Activated T-helper 17 cell treated with anti-CD3 and anti-CD28 coated beads, Interleukin-2, amount 50 U/mL, for 72 hours (primary cell): Measurements from ENCODE around the gene TNKS1BP1. TPM values are rescaled to one million over a fixed set of nuclear protein-coding genes. Genes with fewer than 3 reads are reported as not detected.

Experiments
- ATAC-seq: fragments of 150-1000 bp; cut with Tn5 transposase; replicated peaks from 2 replicates; pipeline ENCODE4 v1.10.0; 2021; ENCODE audit warnings: mild to moderate bottlenecking, moderate library complexity
- H3K27ac Mint-ChIP-seq: one replicate; pipeline ENCODE4 v1.8.0; 2022; ENCODE audit warnings: mixed read lengths
- H3K27me3 Mint-ChIP-seq: one replicate; pipeline ENCODE4 v1.8.0; 2022; ENCODE audit warnings: mixed read lengths
- H3K36me3 Mint-ChIP-seq: one replicate; pipeline ENCODE4 v1.8.0; 2022; ENCODE audit warnings: low read depth, mild to moderate bottlenecking, mixed read lengths
- H3K4me1 Mint-ChIP-seq: one replicate; pipeline ENCODE4 v1.8.0; 2022; ENCODE audit warnings: mixed read lengths
- H3K4me3 Mint-ChIP-seq: one replicate; pipeline ENCODE4 v1.8.0; 2022; ENCODE audit warnings: mild to moderate bottlenecking, mixed read lengths
- H3K9me3 Mint-ChIP-seq: one replicate; pipeline ENCODE4 v1.8.0; 2022; ENCODE audit warnings: mixed read lengths
- total RNA-seq, 2 donors: library from RNA; stranded (reverse); gene quantifications; one replicate each; pipeline ENCODE4 v1.2.3, GENCODE V29; 2022

The TNKS1BP1 gene
- total RNA-seq, 2 donors from 2014 or later, result 4.1 to 13.6 TPM

- Mint-ChIP-seq H3K4me1 (no peaks in the 10 kb centered on the region), H3K36me3 (no peaks in the 10 kb centered on the region), H3K9me3 (no peaks in the 10 kb centered on the region), H3K4me3 (no peak overlapping the region), H3K27me3 (peaks cover 16% of the 10 kb centered on the region), H3K27ac (no peak overlapping the region)
- ATAC-seq, result no peak
These were observed 62.6 kb downstream of the TNKS1BP1 start for GRCh38 chr11:57262157-57262556.

DNA sequence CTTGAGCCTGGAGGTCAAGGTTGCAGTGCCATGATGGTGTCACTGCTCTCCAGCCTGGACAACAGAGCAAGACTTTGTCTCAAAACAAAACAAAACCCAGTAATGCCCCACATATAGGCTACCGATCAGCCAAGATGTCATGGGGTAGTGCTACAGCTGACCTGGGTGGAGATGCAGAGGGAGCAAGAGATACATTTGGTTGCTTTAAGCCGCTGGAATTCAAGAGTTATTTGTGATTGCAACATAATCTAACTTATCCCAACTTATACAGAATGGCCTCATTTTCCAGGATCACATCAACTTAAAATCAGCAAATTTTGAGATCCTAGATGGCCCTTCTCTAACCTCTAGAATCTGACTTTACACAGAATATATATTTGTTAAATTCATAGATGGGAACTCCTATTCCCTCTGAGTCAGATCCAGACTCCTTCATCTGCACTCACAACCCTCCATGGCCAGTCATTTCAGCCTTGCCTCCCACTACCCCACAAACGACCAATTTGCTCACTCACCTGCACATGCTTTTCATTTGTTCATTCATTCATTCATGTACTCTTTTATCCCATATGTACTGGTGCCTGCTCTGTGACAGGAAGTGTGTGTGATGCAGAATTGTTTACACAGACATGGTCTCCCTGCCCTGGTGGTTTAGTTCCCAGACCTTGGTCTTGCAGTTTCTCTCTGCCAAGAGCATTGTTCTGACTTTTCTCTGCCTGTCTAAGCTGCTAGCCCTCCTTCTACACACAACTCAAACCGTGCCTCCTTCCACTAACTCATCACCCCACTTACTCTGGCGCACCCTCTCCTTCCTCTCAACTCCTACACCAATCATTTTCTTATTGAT, 63.6 kb downstream of the TNKS1BP1 start:
- H3K27ac Mint-ChIP-seq, result no peak overlapping the region
- no peaks in the 10 kb centered on the region for H3K36me3 Mint-ChIP-seq
- H3K9me3 Mint-ChIP-seq, result peaks cover 5% of the 10 kb centered on the region
- H3K4me1 Mint-ChIP-seq, result no peaks in the 10 kb centered on the region
- no peak overlapping the region for H3K4me3 Mint-ChIP-seq
- ATAC-seq, result peak; percentile 46
- peaks cover 16% of the 10 kb centered on the region for H3K27me3 Mint-ChIP-seq

- Mint-ChIP-seq H3K9me3 (peaks cover 7% of the 10 kb centered on the region), H3K4me1 (no peaks in the 10 kb centered on the region), H3K4me3 (no peak overlapping the region), H3K27ac (no peak overlapping the region), H3K36me3 (no peaks in the 10 kb centered on the region), H3K27me3 (peaks cover 38% of the 10 kb centered on the region)
- ATAC-seq, result no peak
These were observed 68.6 kb downstream of the TNKS1BP1 start for GRCh38 chr11:57256119-57256518.

GRCh38 chr11:57255618-57256017, 69.1 kb downstream of the TNKS1BP1 start:
- Mint-ChIP-seq H3K36me3 (no peaks in the 10 kb centered on the region), H3K27ac (no peak overlapping the region), H3K4me3 (no peak overlapping the region), H3K27me3 (peaks cover 43% of the 10 kb centered on the region), H3K4me1 (no peaks in the 10 kb centered on the region), H3K9me3 (peaks cover 7% of the 10 kb centered on the region)
- ATAC-seq, result no peak

DNA sequence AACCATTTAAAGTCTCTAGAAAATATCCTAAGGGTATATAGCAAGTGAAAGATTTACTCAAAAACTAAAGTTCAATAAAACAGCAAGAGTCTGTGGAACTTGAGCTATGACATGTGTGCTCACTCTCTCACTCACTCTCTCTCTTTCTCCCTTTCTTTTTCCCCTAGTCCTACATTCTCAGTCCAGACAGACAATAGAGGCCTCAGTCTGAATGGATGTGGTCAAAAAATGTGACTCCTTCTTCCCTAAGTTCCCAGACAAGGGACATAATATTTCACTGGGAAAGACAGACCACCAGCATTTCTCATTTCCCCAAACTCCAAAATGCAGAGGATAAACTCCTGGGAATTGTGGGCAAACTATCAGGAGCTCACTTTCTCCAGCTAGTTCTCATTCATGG, 70.1 kb downstream of the TNKS1BP1 start:
- H3K27me3 Mint-ChIP-seq, result peaks cover 44% of the 10 kb centered on the region
- no peaks in the 10 kb centered on the region for H3K4me1 Mint-ChIP-seq
- no peak for ATAC-seq
- H3K9me3 Mint-ChIP-seq, result peaks cover 7% of the 10 kb centered on the region
- no peak overlapping the region for H3K4me3 Mint-ChIP-seq
- H3K27ac Mint-ChIP-seq, result no peak overlapping the region
- H3K36me3 Mint-ChIP-seq, result no peaks in the 10 kb centered on the region

GRCh38 chr11:57251491-57252104, 73.2 kb downstream of the TNKS1BP1 start:
- no peaks in the 10 kb centered on the region for H3K4me1 Mint-ChIP-seq
- H3K27me3 Mint-ChIP-seq, result peaks cover 48% of the 10 kb centered on the region
- no peak for ATAC-seq
- no peaks in the 10 kb centered on the region for H3K36me3 Mint-ChIP-seq
- H3K9me3 Mint-ChIP-seq, result peaks cover 6% of the 10 kb centered on the region
- no peak overlapping the region for H3K27ac Mint-ChIP-seq
- no peak overlapping the region for H3K4me3 Mint-ChIP-seq

DNA sequence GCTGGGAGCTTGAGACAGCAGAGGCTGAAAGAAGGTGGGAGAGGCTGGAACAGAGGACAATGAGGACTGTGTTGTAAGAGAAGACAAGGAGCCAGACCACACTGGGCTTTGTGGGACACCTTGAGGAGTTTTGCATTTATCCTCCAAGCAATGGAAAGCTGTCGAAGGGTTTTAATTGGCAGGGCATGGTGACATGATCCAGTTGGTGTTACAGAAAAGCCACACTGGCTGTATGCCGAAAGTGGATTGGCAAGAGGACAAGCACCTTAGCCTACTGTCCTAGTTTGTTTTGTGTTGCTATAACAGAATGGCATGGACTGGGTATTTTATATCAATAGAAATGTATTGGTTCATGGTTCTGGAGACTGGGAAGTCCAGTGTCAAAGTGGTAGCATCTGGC, 73.7 kb downstream of the TNKS1BP1 start:
- Mint-ChIP-seq H3K9me3 (peaks cover 1% of the 10 kb centered on the region), H3K27me3 (peaks cover 47% of the 10 kb centered on the region), H3K27ac (no peak overlapping the region), H3K4me3 (no peak overlapping the region), H3K4me1 (no peaks in the 10 kb centered on the region), H3K36me3 (no peaks in the 10 kb centered on the region)
- ATAC-seq, result no peak

Other genes starting within 250 kb of the TNKS1BP1 start
- not detected for gene LRRC55, start 143.0 kb downstream of the TNKS1BP1 start, total RNA-seq
- not detected for gene APLNR, start 87.7 kb downstream of the TNKS1BP1 start, total RNA-seq
- gene SSRP1, start 10.9 kb upstream of the TNKS1BP1 start, total RNA-seq, result 100 to 1,000 TPM in 1 of 2 donors, 10 to 100 TPM in 1; 92.1 to 171 TPM
- not detected for gene P2RX3, start 13.4 kb upstream of the TNKS1BP1 start, total RNA-seq
- gene PRG3, start 56.2 kb upstream of the TNKS1BP1 start, total RNA-seq, result not detected
- 1 to 10 TPM; 2.2 to 6.2 TPM for gene PRG2, start 65.7 kb upstream of the TNKS1BP1 start, total RNA-seq
- gene SLC43A3, start 102.2 kb upstream of the TNKS1BP1 start, total RNA-seq, result 100 to 1,000 TPM; 346 to 386 TPM
- gene RTN4RL2, start 135.6 kb upstream of the TNKS1BP1 start, total RNA-seq, result under 1 TPM; 0.22 to 0.82 TPM
- gene SLC43A1, start 190.8 kb upstream of the TNKS1BP1 start, total RNA-seq, result 10 to 100 TPM in 1 of 2 donors, 1 to 10 TPM in 1; 9.1 to 20.0 TPM
- gene TIMM10, start 205.8 kb upstream of the TNKS1BP1 start, total RNA-seq, result 100 to 1,000 TPM in 1 of 2 donors, 10 to 100 TPM in 1; 56.4 to 125 TPM
- not detected for gene SMTNL1, start 212.6 kb upstream of the TNKS1BP1 start, total RNA-seq
- 100 to 1,000 TPM in 1 of 2 donors, 10 to 100 TPM in 1; 69.2 to 110 TPM for gene UBE2L6, start 242.7 kb upstream of the TNKS1BP1 start, total RNA-seq